Measurements from ENCODE around the gene CAGE1.

- TF ChIP-seq CTCF (conservative IDR thresholded peaks at IDR 0.05 in 1 of 2, IDR thresholded peaks at IDR 0.05 in 1 of 2; ENCODE audit: low read depth in 1 of 2, low read length in 2 of 2), result no peak
- TF ChIP-seq EZH2 (IDR thresholded peaks at IDR 0.05; ENCODE audit: low read length, missing control alignments), result no peak
These were observed 66.5 kb downstream of the CAGE1 start for GRCh38 chr6:7323074-7323473.

Measured in fibroblast of lung (primary cell).